ENCODE data around the gene NINL. TPM values are rescaled to one million over a fixed set of nuclear protein-coding genes. Genes with fewer than 3 reads are reported as not detected.
"Not testable (repeated sequence)": the region's sequence is repeated elsewhere in the genome, so short reads cannot be mapped to it uniquely, and the experiment has no call there.

Gene NINL
- 3.2 and 9.0 TPM in 2 replicates for total RNA-seq (2014; rRNA removed; shearing (Covaris generic); ENCODE audit: low replicate concordance)

- Histone ChIP-seq H3K27me3 (no peaks in the 10 kb centered on the region), H3K36me3 (no peaks in the 10 kb centered on the region), H3K4me3 (peak within 1 kb of the TSS; percentile 57), H3K9me3 (no peaks in the 10 kb centered on the region)
- DNase-seq, result peak; percentile 69
Observed at GRCh38 chr20:25584905-25585704, at the start of gene NINL. Gene NINL, minus strand, starts transcription at chr20:25585531. Its CDS starts 58,944 bp downstream, at chr20:25526587.

- DNase-seq, result peak; percentile 10
- Histone ChIP-seq H3K9me3 (no peaks in the 10 kb centered on the region), H3K4me3 (no peak overlapping the region), H3K36me3 (peaks cover 32% of the 10 kb centered on the region), H3K27me3 (no peaks in the 10 kb centered on the region)
Observed at GRCh38 chr20:25632940-25633790, 47.8 kb upstream of the NINL start.

DNA sequence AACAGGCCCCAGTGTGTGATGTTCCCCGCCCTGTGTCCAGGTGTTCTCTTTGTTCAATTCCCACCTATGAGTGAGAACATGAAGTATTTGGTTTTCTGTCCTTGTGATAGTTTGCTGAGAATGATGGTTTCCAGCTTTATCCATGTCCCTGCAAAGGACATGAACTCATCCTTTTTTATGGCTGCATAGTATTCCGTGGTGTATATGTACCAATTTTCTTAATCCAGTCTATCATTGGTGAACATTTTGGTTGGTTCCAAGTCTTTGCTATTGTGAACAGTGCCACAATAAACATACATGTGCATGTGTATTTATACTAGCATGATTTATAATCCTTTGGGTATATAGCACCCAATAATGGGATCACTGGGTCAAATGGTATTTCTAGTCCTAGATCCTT is 45.3 kb upstream of the NINL start:
- not testable (repeated sequence) for DNase-seq, H3K27me3 ChIP-seq, H3K4me3 ChIP-seq, H3K9me3 ChIP-seq
- peaks cover 16% of the 10 kb centered on the region for H3K36me3 ChIP-seq

DNA sequence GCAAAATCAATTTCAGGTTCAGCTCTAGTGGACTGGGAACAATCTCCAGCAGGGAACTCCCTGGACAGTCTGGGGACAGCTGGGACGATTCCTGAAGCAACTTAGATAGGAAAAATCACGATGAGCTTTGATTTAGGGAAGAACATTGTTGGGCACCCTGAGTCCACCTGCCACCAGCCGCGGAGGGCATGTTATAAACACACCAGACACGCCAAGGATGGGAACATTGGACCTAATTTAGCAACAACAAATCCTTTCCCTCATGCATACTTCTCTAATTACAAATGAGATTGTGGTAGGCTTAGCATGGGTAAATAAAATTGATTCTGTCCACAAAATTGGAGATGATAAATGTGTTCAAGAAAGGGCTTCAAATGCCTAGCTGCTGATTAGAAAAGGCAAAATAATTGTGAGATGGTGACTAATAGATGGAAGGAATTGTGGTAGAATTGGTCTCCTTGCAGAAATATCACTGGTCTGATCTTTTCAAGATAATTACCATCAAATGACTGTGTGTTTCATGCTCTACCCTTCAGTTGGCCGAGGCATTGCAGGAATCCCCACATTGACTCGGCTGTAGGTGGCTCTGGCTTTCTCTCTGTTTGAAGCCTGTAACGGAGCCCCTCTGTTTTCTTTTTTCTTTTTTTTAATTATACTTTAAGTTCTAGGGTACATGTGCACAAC is 44.6 kb upstream of the NINL start:
- Histone ChIP-seq H3K36me3 (peaks cover 9% of the 10 kb centered on the region), H3K9me3 (no peaks in the 10 kb centered on the region), H3K4me3 (no peak overlapping the region), H3K27me3 (no peaks in the 10 kb centered on the region)
- no peak for DNase-seq

DNA sequence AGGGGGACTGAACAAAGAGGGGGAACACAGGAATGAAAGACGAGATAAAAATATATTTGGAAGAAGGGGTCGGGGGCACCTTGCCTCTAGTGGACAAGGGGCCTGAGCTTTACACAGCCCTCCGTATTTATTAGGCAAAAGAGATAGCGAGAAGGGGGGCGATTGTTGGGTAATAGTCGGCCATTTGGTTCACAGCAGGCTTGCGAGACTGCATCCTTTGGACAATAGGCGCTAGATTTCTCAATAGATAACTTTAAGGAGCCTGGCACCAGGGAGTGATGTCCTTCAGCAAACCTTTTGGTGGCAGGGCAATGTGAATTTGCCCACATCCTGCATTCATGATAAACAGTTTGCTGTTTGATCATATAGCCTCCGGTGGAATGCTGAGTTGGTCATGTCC is 41.4 kb upstream of the NINL start:
- no peaks in the 10 kb centered on the region; the same call in 1 of the 2 replicates for H3K36me3 ChIP-seq
- no peak overlapping the region for H3K4me3 ChIP-seq
- no peaks in the 10 kb centered on the region for H3K27me3 ChIP-seq
- no peak for DNase-seq
- no peaks in the 10 kb centered on the region for H3K9me3 ChIP-seq

- Histone ChIP-seq H3K36me3 (no peaks in the 10 kb centered on the region; the same call in 1 of the 2 replicates), H3K9me3 (no peaks in the 10 kb centered on the region), H3K4me3 (peak overlapping the region; percentile 86), H3K27me3 (no peaks in the 10 kb centered on the region)
- DNase-seq, result no peak
Observed at GRCh38 chr20:25624500-25624939, 39.2 kb upstream of the NINL start.

- H3K27me3 ChIP-seq, result no peaks in the 10 kb centered on the region
- H3K9me3 ChIP-seq, result no peaks in the 10 kb centered on the region
- DNase-seq, result peak; percentile 94
Observed at GRCh38 chr20:25623736-25624499, 38.6 kb upstream of the NINL start, which contains the start of gene NANP. Gene NANP, minus strand, starts transcription at chr20:25624014. Its CDS starts 66 bp downstream, at chr20:25623948.

GRCh38 chr20:25623225-25623735 is 37.9 kb upstream of the NINL start:
- Histone ChIP-seq H3K36me3 (no peaks in the 10 kb centered on the region; the same call in 1 of the 2 replicates), H3K27me3 (no peaks in the 10 kb centered on the region), H3K4me3 (peak overlapping the region; percentile 86), H3K9me3 (no peaks in the 10 kb centered on the region)
- DNase-seq, result peak; percentile 50

More at GRCh38 chr20:25623736-25624499, 38.6 kb upstream of the NINL start, which contains the start of gene NANP:
- peak within 1 kb of the TSS; percentile 86 for H3K4me3 ChIP-seq
- H3K36me3 ChIP-seq, result no peaks in the 10 kb centered on the region; the same call in 1 of the 2 replicates

DNA sequence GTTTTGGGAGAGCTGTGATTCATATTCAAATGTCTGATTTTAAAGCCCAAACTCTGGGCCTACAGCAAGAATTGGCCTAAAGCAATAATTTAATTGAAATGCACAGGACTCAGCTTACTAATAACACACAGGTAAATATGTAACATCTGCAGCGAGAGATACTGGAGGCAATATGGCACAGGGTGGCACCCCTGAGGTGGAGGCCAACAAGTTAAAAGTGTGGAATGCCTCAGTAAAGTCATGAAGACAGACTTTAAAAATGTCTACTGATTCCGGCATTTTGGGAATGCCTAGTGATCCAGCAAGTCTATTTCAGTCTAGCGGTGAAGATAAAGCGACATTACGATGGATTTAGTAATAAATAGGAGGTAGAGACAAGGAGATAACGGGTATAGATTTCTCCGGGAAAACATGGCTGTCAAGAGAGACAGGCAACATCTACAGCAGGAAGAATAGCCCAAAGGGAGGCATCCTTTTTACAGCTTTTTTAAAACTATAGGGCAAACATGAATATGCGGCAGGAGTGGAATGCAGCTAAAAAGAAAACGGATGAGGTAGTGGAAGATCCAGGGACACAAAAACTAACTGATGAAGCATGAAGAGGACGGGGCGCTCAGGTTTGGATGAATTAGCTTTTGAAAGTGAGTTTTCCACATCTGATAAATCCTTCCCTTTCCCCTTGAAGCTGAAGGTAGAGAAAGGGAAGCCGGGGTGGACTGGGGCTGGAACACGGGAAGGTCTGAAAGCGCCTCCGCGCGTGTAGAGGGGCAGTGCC is 37.3 kb upstream of the NINL start:
- no peak for DNase-seq
- peak overlapping the region; percentile 86 for H3K4me3 ChIP-seq
- H3K27me3 ChIP-seq, result no peaks in the 10 kb centered on the region
- H3K36me3 ChIP-seq, result no peaks in the 10 kb centered on the region; the same call in 1 of the 2 replicates
- H3K9me3 ChIP-seq, result no peaks in the 10 kb centered on the region

DNA sequence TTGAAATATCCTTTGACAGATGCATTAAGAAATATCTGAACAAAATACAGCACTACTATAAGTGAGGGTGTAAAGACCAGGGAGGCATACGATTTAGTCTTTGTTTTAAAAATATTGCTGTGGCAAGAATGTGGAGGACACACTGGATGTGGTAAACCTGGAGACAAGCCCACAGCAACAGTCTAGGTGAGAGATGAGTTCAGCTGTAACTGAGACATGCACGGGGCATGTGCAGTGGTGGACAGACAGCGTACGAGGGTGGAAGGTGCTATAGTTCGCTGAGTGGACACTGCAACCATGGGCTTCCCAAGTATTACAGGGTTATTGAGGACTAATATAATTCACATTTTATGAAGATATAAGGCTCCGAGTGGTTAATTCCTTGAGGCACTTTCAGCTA is 36.7 kb upstream of the NINL start:
- Histone ChIP-seq H3K27me3 (no peaks in the 10 kb centered on the region), H3K4me3 (peak overlapping the region; percentile 86)

DNA sequence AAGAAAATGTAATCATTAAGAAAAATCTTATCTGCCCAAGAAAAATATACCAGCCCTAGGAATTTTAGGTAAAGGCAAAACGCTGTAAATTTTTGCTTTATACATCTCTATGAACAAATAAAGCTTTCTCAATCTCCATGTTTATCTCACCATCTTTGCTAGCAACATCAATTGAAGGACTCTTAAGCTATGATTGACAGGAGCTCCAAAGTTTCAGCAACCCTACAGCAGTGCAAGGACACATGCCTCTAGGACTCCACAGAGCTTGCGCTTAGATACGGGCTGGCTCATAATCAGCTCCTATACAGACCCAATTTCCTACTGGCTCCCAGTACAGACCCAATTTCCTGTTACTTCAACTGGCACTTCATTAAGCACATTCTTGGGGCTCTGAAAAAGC is 34.2 kb upstream of the NINL start:
- H3K27me3 ChIP-seq, result no peaks in the 10 kb centered on the region
- H3K36me3 ChIP-seq, result no peaks in the 10 kb centered on the region; the same call in 1 of the 2 replicates
- H3K9me3 ChIP-seq, result no peaks in the 10 kb centered on the region
- no peak overlapping the region for H3K4me3 ChIP-seq
- no peak for DNase-seq

More for the DNA sequence above, 36.7 kb upstream of the NINL start:
- no peak for DNase-seq
- Histone ChIP-seq H3K9me3 (no peaks in the 10 kb centered on the region), H3K36me3 (no peaks in the 10 kb centered on the region; the same call in 1 of the 2 replicates)

DNA sequence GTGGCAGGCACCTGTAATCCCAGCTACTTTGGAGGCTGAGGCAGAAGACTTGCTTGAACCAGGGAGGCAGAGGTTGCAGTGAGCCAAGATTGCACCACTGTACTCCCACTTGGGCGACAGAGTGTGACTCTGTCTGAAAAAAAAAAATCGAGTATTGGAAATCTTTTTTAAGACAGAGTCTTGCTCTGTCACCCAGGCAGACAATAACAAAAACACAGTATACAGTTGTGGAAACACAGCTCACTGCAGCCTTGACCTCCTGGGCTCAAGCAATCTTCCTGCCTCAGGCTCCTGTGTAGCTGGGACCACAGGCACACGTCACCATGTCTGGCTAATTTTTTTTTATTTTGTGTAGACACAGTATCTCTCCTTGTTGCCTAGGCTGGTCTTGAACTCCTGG is 23.4 kb upstream of the NINL start:
- Histone ChIP-seq H3K9me3 (no peaks in the 10 kb centered on the region), H3K4me3 (no peak overlapping the region), H3K36me3 (no peaks in the 10 kb centered on the region), H3K27me3 (no peaks in the 10 kb centered on the region)
- DNase-seq, result no peak

GRCh38 chr20:25606094-25606695 is 20.9 kb upstream of the NINL start:
- H3K4me3 ChIP-seq, result no peak overlapping the region
- no peaks in the 10 kb centered on the region for H3K27me3 ChIP-seq
- no peaks in the 10 kb centered on the region for H3K9me3 ChIP-seq
- DNase-seq, result no peak
- H3K36me3 ChIP-seq, result no peaks in the 10 kb centered on the region

- Histone ChIP-seq H3K9me3 (no peaks in the 10 kb centered on the region), H3K36me3 (no peaks in the 10 kb centered on the region), H3K4me3 (no peak overlapping the region), H3K27me3 (no peaks in the 10 kb centered on the region)
- DNase-seq, result no peak
Observed at GRCh38 chr20:25605148-25605547, 19.8 kb upstream of the NINL start.

DNA sequence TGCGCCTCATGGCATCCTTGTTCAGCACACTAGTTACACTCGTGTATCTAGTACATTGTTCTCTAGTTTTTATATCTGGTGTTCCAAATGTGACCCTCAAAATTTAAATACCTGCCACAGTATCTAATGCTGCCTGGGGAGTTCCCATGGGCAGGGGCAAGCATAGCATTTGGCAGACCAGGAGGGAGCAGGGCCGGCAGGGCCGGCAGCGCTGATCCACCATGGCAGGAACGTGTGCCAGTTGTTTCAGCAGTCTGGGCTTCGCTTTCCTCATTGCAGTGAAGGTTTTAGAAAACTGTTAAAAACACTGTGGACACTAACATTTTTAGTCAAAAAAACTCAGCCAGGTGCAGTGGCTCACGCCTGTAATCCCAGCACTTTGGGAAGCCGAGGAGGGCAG is 19.3 kb upstream of the NINL start:
- Histone ChIP-seq H3K27me3 (no peaks in the 10 kb centered on the region), H3K9me3 (no peaks in the 10 kb centered on the region), H3K4me3 (no peak overlapping the region), H3K36me3 (no peaks in the 10 kb centered on the region)
- DNase-seq, result no peak
